Measurements from ENCODE around the gene SEPTIN6. TPM values are rescaled to one million over a fixed set of nuclear protein-coding genes. Genes with fewer than 3 reads are reported as not detected.

SEPTIN6 gene
- total and polyA plus RNA-seq, 2 donors (not counting 3 experiments of a cell fraction or from before 2014, with no cell fraction given): 23.1 to 31.8 TPM

DNA sequence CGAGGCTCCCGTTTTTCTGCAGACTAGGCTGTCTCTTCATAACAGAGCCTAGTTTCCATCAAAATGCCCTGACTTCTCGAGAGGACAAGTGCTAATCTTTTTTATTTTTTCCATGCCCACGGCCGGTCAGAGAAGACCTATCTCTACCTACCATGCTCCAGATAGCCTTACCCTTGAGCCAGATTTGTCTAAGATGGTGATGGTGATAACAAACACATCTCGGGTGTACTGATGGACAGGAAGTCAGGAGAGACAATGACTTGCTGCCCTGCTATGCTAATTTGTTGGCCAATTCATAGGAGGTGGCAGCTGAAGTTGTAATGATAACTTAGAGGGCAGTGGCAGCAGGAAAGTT lies 44.6 kb downstream of the SEPTIN6 start:
- ChIA-PET POLR2A (no interaction called here), CTCF (no interaction called here)
- Histone ChIP-seq H3K9me1 (replicated peaks; ENCODE audit: control insufficient read depth, extremely low read depth, insufficient read depth, low read length) (no peaks in the 10 kb centered on the region), H3K4me3 (replicated peaks in 1 of 3; ENCODE audit: insufficient read depth in 1 of 3, low read depth in 1 of 3, low read length in 3 of 3) (no peak overlapping the region), H3K9me3 (replicated peaks; ENCODE audit: control insufficient read depth, insufficient read depth, low read length) (no peaks in the 10 kb centered on the region), H3K27me3 (ENCODE audit: control insufficient read depth in 2 of 2, insufficient read depth in 2 of 2, low read length in 2 of 2) (no peaks in the 10 kb centered on the region), H3K27ac (ENCODE audit: insufficient read depth, low read depth, low read length) (no peak overlapping the region), H3K4me1 (ENCODE audit: control insufficient read depth, extremely low read depth, insufficient read depth, low read length) (peaks cover 3% of the 10 kb centered on the region), H3K36me3 (ENCODE audit: control insufficient read depth in 2 of 2, extremely low read depth in 1 of 2, insufficient read depth in 2 of 2, low read length in 2 of 2) (no peaks in the 10 kb centered on the region), H3K79me2 (ENCODE audit: control insufficient read depth, insufficient read depth, low read length) (no peaks in the 10 kb centered on the region), H3K4me2 (ENCODE audit: insufficient read depth, low read length) (no peak overlapping the region), H2AFZ (ENCODE audit: low read depth, low read length) (no peak overlapping the region), H4K20me1 (replicated peaks; ENCODE audit: control insufficient read depth, extremely low read depth, insufficient read depth, low read length) (no peaks in the 10 kb centered on the region), H3K9ac (replicated peaks; ENCODE audit: extremely low read depth, insufficient read depth, low read length) (no peak overlapping the region)
- FAIRE-seq (no peak), DNase-seq (ENCODE audit: low read depth, low spot score) (peak; percentile 24)
- no TSS peak for BruUV-seq (replicated peaks)
- TF ChIP-seq FOS (IDR thresholded peaks at IDR 0.05; ENCODE audit: borderline replicate concordance, insufficient read depth, low read length): no peak
- TF ChIP-seq JUN (IDR thresholded peaks at IDR 0.05; ENCODE audit: borderline replicate concordance, insufficient read depth, insufficient read length, low read depth): no peak
- no peak for TF ChIP-seq MAX (IDR thresholded peaks at IDR 0.05; ENCODE audit: insufficient read depth, insufficient read length)
- no peak for TF ChIP-seq EZH2 (IDR thresholded peaks at IDR 0.05; ENCODE audit: borderline replicate concordance, low read depth, low read length, severe bottlenecking)
- TF ChIP-seq CTCF (IDR thresholded peaks at IDR 0.05; ENCODE audit: extremely low read depth in 1 of 2, insufficient read depth in 1 of 2, low read depth in 1 of 2, low read length in 2 of 2): no peak
- no peak for TF ChIP-seq POLR2A (IDR thresholded peaks at IDR 0.05; ENCODE audit: low read depth, low read length)
- intact Hi-C loops (cut with micrococcal nuclease) (no loop called here), dilution Hi-C loops (cut with MboI; ENCODE audit: extremely low pct_ligation_motif_present, low sequenced_read_pairs) (no loop called here)

Data from endothelial cell of umbilical vein (primary cell).